Activated CD4-positive, alpha-beta T cell treated with anti-CD3 and anti-CD28 coated beads, Interleukin-2, Interleukin-6, amounts not matched to agents 100 ng/mL and 50 ng/mL, durations not matched to agents 16 hours and 8 hours (primary cell): ENCODE measurements around the gene CLDN3.

ENCODE experiments used
- DNase-seq: peaks from one replicate; pipeline ENCODE4 v3.0.0-alpha.2; 2020

Gene CLDN3

DNA sequence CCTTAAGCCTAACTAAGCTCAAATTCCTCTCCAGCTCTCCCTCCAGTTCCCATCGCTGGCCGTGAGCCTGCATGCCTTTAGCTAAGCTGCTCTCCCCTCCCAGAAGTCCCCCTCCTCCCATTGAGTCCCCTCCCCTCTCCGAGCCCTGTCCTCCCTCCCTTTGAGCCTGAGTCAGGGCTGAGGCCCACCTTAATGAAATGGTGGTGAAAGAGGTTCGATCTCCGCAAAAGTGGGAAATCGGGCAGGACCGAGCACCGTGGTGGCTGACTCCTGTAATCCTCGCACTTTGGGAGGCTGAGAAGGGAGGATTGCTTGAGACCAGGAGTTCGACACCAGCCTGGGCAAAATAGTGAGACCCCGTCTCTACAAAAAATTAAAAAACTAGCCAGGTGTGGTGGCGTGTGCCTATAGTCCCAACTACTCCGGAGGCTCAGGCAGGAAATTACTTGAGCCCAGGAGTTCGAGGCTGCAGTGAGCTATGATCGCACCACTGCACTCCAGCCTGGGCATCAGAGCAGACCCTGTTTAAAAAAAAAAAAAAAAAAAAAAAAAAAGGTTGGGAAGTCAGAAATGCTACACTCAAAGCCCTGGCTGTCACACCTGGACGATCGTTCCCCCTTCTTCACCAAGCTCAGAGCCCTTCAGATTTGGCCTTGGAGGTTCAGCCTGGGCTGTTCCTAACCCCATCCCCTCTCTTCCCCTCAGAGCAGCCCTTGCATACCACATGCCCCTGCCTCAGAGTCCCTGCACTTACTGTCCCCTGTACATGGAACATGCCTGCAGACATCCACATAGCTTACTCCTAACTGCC lies 995 bp upstream of the CLDN3 start:
- no peak for DNase-seq

DNA sequence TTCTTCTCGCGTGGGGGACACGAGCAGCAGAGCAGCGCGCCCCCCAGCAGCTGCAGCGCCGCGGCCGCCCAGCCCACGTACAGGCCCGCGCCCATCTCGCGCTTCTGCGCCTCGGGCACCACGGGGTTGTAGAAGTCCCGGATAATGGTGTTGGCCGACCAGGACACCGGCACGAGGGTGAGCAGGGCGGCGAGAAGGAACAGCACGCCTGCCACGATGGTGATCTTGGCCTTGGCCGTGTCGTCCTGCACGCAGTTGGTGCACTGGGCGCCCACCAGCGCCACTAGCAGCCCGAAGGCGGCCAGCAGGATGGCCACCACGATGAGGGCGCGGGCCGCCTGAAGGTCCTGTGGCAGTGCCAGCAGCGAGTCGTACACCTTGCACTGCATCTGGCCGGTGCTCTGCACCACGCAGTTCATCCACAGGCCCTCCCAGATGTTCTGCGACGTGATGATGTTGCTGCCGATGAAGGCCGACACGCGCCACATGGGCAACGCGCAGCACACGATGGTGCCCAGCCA lies 529 bp downstream of the CLDN3 start:
- no peak for DNase-seq

DNA sequence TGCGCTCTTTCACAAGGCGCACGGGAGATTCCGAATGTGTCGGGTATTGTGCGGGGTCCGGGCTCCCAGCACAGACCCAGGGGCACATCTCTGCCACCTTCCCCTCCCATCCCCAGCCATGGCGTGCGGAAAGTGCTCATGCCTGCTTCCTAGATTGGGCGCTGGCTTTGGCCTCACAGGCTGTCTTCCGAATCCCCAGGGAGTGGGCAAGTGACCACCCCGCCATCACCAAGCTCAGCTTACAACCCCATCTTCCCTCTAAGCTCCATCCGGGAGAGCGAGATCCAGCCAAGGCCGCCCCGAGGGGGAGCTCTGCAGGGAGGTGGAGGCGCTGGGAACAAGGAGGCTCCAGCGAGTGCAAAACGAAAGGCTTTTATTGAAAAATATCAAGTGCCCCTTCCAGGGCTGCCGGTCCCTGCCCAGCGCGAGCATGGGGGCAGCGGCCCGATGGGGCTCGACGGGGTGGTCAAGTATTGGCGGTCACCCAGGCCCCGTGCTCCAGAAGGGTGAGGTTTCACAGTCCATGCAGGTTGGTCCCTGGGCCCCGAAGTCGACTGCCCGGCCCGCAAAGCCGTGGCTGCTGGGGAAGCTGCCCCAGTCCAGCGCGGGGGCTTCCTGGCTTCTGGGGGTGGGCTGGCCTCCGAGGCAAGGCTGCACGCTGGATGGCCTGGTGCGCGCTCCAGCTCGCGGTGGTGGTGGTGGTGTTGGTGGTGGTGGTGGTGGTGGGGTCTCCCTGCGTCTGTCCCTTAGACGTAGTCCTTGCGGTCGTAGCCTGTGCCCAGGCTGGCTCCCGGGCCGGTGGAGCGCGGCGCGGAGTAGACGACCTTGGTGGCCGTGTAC lies 1.2 kb downstream of the CLDN3 start:
- DNase-seq = no peak

DNA sequence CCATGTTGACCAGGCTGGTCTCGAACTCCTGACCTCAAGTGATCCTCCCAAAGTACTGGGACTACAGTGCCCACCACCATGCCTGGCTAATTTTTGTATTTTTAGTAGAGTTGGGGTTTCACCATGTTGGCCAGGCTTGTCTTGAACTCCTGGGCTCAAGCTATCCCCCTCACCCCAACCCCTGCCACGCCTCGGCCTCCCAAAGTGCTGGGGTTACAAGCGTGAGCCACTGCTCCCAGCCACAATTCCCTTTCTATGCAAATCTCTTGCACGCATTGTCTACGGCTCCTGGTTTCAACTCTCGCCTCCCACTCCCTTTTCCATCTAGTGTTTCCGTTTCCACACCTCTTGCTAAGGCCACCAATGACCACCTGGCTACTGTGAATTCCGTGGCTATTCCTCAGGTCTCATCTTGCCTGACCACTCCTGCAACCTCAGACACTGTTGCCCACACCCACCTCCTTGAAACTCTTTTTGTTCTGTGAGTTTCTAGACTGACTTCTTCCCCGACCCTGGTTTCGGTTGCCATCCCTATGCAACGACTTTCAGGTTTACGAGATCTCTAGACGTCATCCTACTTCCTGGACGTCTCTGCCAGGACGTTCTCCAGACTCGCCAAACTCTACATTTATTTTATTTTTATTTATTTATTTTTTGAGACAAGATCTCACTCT lies 3.4 kb downstream of the CLDN3 start:
- DNase-seq = no peak

- no peak for DNase-seq
Observed at GRCh38 chr7:73762659-73762999, 7.4 kb downstream of the CLDN3 start.

DNA sequence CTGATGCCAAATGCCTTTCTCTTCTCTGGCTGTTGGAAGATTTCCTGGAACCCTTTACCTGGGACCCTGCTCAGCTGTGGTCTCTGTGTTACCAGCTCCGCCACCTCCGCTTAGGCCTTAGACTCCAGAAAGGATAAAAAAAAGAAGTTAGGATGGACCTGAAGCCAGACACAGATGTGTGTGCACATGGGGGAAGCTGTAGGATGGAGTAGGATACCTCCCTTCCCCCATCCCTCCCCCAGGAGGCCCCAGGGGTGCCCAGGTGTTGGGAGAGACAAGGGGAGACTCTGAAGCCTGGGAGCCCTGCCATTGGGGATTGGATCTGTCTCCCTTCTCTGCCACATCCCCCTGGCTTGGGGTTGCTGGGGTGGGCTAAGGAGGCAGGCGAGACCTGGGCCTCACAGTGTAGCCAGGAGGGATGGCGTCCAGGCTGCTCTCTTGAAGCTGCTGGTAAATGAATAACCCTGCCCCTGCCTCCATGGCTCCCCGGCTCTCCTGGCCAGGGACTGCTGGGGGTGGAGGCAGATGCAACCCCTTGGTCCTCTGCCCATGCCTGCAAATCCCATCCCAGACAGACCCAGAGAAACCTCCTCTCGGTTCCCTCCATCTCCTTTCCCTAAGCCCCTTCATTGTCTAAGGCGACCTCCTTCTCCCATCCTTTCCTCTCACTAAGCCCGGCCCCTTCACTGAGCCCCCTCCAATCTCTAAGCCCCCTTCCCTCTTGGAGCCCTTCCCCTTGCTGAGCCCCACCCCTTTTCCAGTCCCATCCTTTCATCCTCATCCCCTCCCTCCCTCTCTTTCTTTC lies 8.0 kb downstream of the CLDN3 start:
- no peak for DNase-seq

DNA sequence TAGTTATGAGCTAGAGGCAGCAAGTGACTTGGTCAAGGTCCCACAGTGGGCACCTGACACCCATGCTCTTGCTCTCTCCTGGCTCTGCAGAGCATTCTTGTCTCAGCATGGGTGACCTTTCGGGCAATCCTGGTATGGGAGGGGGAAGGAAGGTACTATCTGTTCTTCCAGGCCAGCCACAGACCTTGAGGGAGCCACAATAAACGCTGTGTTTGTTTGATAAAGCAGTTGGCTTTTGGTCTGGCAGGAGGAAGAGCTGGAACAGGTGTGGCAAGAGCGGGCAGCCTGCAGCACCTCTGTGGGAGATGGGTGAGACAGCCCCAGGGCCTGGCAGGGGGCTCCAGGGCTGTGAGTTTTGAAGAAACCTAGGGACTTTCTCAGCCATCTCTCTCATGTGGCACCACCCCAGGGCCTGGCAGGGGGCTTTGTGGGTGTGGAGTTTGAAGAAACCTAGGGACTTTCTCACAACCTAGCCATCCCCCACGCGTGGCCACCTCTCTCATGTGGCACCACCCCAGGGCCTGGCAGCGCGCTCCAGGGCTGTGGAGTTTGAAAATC lies 11.4 kb downstream of the CLDN3 start:
- no peak for DNase-seq

DNA sequence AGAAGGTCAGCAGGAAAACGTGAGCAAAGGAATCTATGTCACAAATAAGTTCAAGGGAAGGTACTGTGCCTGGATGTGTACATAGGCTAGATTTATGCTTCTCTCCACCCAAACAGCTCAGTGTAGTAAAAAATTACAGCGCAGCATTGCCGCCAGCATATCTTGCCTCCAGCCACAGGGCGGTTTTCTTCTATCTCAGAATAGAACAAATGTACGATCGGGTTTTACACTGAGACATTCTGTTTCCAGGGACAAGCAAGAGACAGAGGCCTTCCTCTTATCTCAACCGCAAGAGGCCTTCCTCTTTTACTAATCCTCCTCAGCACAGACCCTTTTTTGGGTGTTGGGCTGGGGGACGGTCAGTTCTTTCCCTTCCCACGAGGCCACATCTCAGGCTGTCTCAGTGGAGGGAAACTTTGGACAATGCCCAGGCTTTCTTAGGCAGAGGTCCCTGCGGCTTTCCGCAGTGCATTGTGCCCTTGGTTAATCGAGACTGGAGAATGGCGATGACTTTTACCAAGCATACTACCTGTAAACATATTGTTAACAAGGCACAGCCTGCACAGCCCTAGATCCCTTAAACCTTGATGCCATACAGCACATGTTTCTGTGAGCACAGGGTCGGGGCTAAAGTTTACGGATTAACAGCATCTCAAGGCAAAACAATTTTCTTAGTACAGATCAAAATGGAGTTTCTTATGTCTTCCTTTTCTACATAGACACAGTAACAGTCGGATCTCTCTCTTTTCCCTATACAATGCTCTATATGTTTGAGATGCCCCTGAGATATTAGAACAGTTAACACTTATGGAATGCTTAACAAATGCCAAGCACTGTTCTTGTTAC lies 19.9 kb downstream of the CLDN3 start:
- no peak for DNase-seq

- DNase-seq = no peak
Observed at GRCh38 chr7:73746378-73746777, 23.7 kb downstream of the CLDN3 start.

GRCh38 chr7:73742753-73743641 lies 27.1 kb downstream of the CLDN3 start:
- DNase-seq = no peak

GRCh38 chr7:73742338-73742752 lies 27.7 kb downstream of the CLDN3 start:
- no peak for DNase-seq

- no peak for DNase-seq
Observed at GRCh38 chr7:73741600-73741999, 28.5 kb downstream of the CLDN3 start.

GRCh38 chr7:73740771-73741170 lies 29.3 kb downstream of the CLDN3 start:
- DNase-seq = no peak

- DNase-seq = no peak
Observed at GRCh38 chr7:73740212-73740611, 29.9 kb downstream of the CLDN3 start.

GRCh38 chr7:73739387-73739767 lies 30.7 kb downstream of the CLDN3 start:
- DNase-seq = no peak

GRCh38 chr7:73738612-73739386 lies 31.3 kb downstream of the CLDN3 start, which contains the start of gene ABHD11:
TSS of gene ABHD11 (minus strand) at chr7:73738802. CDS start at chr7:73738770, 32 bp downstream.
- peak; percentile 99 for DNase-seq

DNA sequence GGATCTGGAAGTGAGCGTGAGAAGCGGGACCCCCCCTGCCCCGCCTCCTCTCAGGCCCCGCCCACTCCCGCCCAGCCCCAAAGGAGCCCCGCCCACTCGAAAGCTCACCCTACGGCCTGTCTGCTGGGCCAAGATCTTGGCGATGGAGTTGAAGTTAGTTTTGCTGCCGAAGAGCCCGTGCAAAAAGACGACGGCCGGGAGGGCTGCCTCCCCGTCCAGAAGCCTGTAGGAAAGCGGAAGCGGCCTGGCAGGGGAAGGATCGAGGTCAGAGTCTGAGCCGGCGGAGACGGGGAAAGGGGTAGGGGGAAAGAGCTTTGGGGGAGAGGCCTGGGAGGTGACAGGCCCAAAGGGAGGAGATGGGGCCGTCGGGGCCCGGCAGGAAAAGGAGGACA lies 31.9 kb downstream of the CLDN3 start:
- DNase-seq = peak; percentile 74

DNA sequence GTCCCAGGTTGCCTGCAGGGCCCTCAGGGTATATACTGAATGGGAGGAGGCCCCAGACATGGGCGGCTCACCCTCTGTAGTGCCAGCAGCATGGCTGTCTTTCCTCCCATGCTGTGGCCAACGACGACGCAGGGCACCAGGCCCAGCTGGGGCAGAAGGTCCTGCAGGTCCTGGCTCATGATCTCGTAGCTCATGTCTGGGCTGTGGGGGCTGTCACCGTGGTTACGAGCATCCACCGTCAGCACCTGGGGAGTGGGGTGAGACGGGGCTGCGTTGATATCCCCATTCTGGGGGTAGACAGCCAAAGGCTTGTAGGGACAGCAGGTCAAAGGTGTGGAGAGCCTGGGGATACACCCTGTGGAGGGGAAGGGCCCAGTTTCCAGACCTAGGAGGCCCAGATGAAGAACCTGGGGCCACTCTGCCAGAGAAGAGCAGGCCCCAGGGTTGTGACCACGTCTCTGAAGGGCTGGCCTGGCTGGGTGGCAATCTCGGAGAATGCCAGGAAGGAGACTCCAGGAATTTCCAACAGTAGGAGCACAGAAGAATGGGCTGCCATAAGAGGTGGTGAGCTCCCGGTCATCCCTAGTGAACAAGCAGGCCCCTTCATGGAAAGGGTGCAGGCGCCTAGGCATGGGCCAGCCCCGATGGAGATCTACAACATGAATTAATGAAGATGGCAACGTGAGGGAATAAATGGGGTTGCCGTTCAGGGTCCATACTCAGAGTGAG lies 32.4 kb downstream of the CLDN3 start:
- no peak for DNase-seq

GRCh38 chr7:73736885-73737284 lies 33.2 kb downstream of the CLDN3 start:
- no peak for DNase-seq
